H1 (cell line): ENCODE results near the gene SETX. TPM values are rescaled to one million over a fixed set of nuclear protein-coding genes. Genes with fewer than 3 reads are reported as not detected.
"Not testable (repeated sequence)": the region's sequence is repeated elsewhere in the genome, so short reads cannot be mapped to it uniquely, and the experiment has no call there.

Experiments used
- CTCF ChIA-PET: fragments of 300-600 bp; sonication (Branson Sonifier 250); formaldehyde crosslinking; loops from one replicate; lab custom pipeline; 2021; ENCODE audit not compliant: partially characterized antibody; lab: Charles Lee
- POLR2A ChIA-PET: fragments of 300-600 bp; sonication (Branson Sonifier 250); formaldehyde crosslinking; loops from one replicate; lab custom pipeline; 2021; ENCODE audit warnings: inconsistent platforms; ENCODE audit not compliant: partially characterized antibody; lab: Charles Lee
- DNase-seq, 2 experiments: peaks; one replicate each; pipeline versions ENCODE4 v3.0.0 to v3.0.0-alpha.2; 2010 to 2022; ENCODE audit warnings: low spot score in 2 of 2, low read depth in 1 of 2, mixed read lengths in 1 of 2
- FAIRE-seq: peaks from 2 replicates; lab custom pipeline; 2011; peaks lifted over from hg19 to GRCh38; lab: Jason Lieb, UNC
- H2AFZ ChIP-seq: 2 replicates; pipeline ENCODE4 v1.8.1; 2012; ENCODE audit warnings: low read length, inconsistent platforms
- H2AK5ac ChIP-seq: 2 replicates; pipeline ENCODE4 v1.6.1; 2013; ENCODE audit warnings: low read depth, low read length
- H2BK120ac ChIP-seq: replicated peaks from 2 replicates; pipeline ENCODE3; 2013; ENCODE audit warnings: low read depth, low read length, inconsistent platforms
- H2BK12ac ChIP-seq: 2 replicates; pipeline ENCODE4 v1.6.1; 2013; ENCODE audit warnings: low read depth, low read length
- H2BK15ac ChIP-seq: 2 replicates; pipeline ENCODE4 v1.6.1; 2013; ENCODE audit warnings: low read length
- H2BK20ac ChIP-seq: 2 replicates; pipeline ENCODE4 v1.6.1; 2013; ENCODE audit warnings: low read length
- H2BK5ac ChIP-seq: 2 replicates; pipeline ENCODE4 v1.6.1; 2013; ENCODE audit warnings: low read depth, low read length
- H3K14ac ChIP-seq: 2 replicates; pipeline ENCODE4 v1.6.1; 2013; ENCODE audit warnings: inconsistent platforms; ENCODE audit not compliant: insufficient read length
- H3K18ac ChIP-seq: 2 replicates; pipeline ENCODE4 v1.6.1; 2013; ENCODE audit warnings: low read length; ENCODE audit errors: extremely low read depth
- H3K23ac ChIP-seq: 2 replicates; pipeline ENCODE4 v1.6.1; 2013; ENCODE audit warnings: inconsistent platforms; ENCODE audit not compliant: insufficient read length
- H3K23me2 ChIP-seq: 2 replicates; pipeline ENCODE4 v1.6.1; 2013; ENCODE audit warnings: low read depth, low read length
- H3K27ac ChIP-seq: 2 replicates; pipeline ENCODE4 v1.6.1; 2011; ENCODE audit warnings: low read depth, low read length, inconsistent platforms
- H3K27me3 ChIP-seq, 4 experiments: replicated peaks in 1 of 4; 1 replicate in 1 of 4; 2 replicates in 3 of 4; pipeline versions ENCODE4 v1.6.1 to v1.8.1; 2011 to 2013; ENCODE audit warnings: low read length in 3 of 4, mild to moderate bottlenecking in 3 of 4, inconsistent platforms in 2 of 4, mixed read lengths in 2 of 4, moderate library complexity in 1 of 4; ENCODE audit not compliant: control insufficient read depth in 3 of 4, insufficient read depth in 3 of 4; ENCODE audit errors: extremely low read depth in 1 of 4
- H3K36me3 ChIP-seq, 4 experiments: 2 replicates each; pipeline versions ENCODE4 v1.6.1 to v1.8.1; 2011 to 2013; ENCODE audit warnings: mild to moderate bottlenecking in 4 of 4, low read length in 3 of 4, moderate library complexity in 2 of 4, control low read depth in 1 of 4, inconsistent platforms in 1 of 4; ENCODE audit not compliant: insufficient read depth in 4 of 4, control insufficient read depth in 2 of 4
- H3K4ac ChIP-seq: replicated peaks from 2 replicates; pipeline ENCODE3; 2013; ENCODE audit warnings: low read length, low read depth, mixed read lengths, inconsistent platforms; ENCODE audit not compliant: insufficient read length
- H3K4me1 ChIP-seq, 4 experiments: replicated peaks in 1 of 4; 1 replicate in 1 of 4; 2 replicates in 3 of 4; pipeline versions ENCODE4 v1.6.1 to v1.8.1; 2011 to 2013; ENCODE audit warnings: low read length in 3 of 4, inconsistent platforms in 2 of 4, mixed read lengths in 1 of 4; ENCODE audit not compliant: insufficient read depth in 4 of 4, control insufficient read depth in 3 of 4
- H3K4me2 ChIP-seq, 2 experiments: 2 replicates each; pipeline versions ENCODE4 v1.6.1 to v1.8.1; 2011 to 2013; ENCODE audit warnings: low read depth in 2 of 2, low read length in 2 of 2, control low read depth in 1 of 2, inconsistent platforms in 1 of 2, mild to moderate bottlenecking in 1 of 2; ENCODE audit not compliant: insufficient read depth in 1 of 2
- H3K4me3 ChIP-seq, 4 experiments: fragments of 200-600, 300-600 bp in 1 of 4; sonication (generic), shearing (Covaris generic), sonication (Bioruptor Twin) in 1 of 4; 2 replicates each; pipeline versions ENCODE4 v1.5.1 to v1.8.1; 2011 to 2016; ENCODE audit warnings: low read length in 4 of 4, low read depth in 3 of 4, control low read depth in 2 of 4, inconsistent platforms in 2 of 4, mild to moderate bottlenecking in 2 of 4, mixed read lengths in 1 of 4, moderate library complexity in 1 of 4; ENCODE audit not compliant: insufficient read depth in 2 of 4; ENCODE audit errors: extremely low read depth in 1 of 4
- H3K56ac ChIP-seq: replicated peaks from 2 replicates; pipeline ENCODE3; 2013; ENCODE audit warnings: low read depth, mild to moderate bottlenecking, mixed read lengths, low read length, inconsistent platforms; ENCODE audit not compliant: insufficient read length
- H3K79me1 ChIP-seq: 2 replicates; pipeline ENCODE4 v1.6.1; 2013; ENCODE audit warnings: low read depth, low read length, control low read depth
- H3K79me2 ChIP-seq, 2 experiments: 2 replicates each; pipeline versions ENCODE4 v1.6.1 to v1.8.1; 2012 to 2013; ENCODE audit warnings: low read length in 2 of 2, mild to moderate bottlenecking in 2 of 2, inconsistent platforms in 1 of 2; ENCODE audit not compliant: insufficient read depth in 2 of 2, control insufficient read depth in 1 of 2
- H3K9ac ChIP-seq, 4 experiments: replicated peaks in 1 of 4; 1 replicate in 1 of 4; 2 replicates in 3 of 4; pipeline versions ENCODE4 v1.6.1 to v1.8.1; 2011 to 2013; ENCODE audit warnings: low read depth in 3 of 4, low read length in 3 of 4, control low read depth in 2 of 4, mild to moderate bottlenecking in 2 of 4, moderate library complexity in 2 of 4, inconsistent platforms in 1 of 4; ENCODE audit errors: extremely low read depth in 1 of 4
- H3K9me3 ChIP-seq, 2 experiments: 2 replicates each; pipeline versions ENCODE4 v1.6.1 to v1.8.1; 2012 to 2013; ENCODE audit warnings: mild to moderate bottlenecking in 2 of 2, moderate library complexity in 2 of 2, control low read depth in 1 of 2, inconsistent platforms in 1 of 2, low read depth in 1 of 2, low read length in 1 of 2, mixed read lengths in 1 of 2; ENCODE audit not compliant: insufficient read depth in 2 of 2
- H4K20me1 ChIP-seq, 2 experiments: replicated peaks in 1 of 2; 2 replicates each; pipeline versions ENCODE3 to v1.8.1; 2011 to 2013; ENCODE audit warnings: inconsistent platforms in 2 of 2, low read length in 2 of 2, mild to moderate bottlenecking in 1 of 2; ENCODE audit not compliant: insufficient read depth in 2 of 2, control insufficient read depth in 1 of 2
- H4K5ac ChIP-seq: 2 replicates; pipeline ENCODE4 v1.6.1; 2013; ENCODE audit warnings: low read length, low read depth, mixed read lengths, inconsistent platforms; ENCODE audit not compliant: insufficient read length
- H4K8ac ChIP-seq: 2 replicates; pipeline ENCODE4 v1.8.0; 2013; ENCODE audit warnings: mild to moderate bottlenecking, moderate library complexity, low read length, inconsistent platforms; ENCODE audit not compliant: insufficient read depth; ENCODE audit errors: extremely low read depth
- H4K91ac ChIP-seq: replicated peaks from 2 replicates; pipeline ENCODE3; 2013; ENCODE audit warnings: low read length, mixed read lengths, inconsistent platforms; ENCODE audit not compliant: insufficient read length
- POLR2AphosphoS5 ChIP-seq: IDR thresholded peaks from 2 replicates; pipeline ENCODE4 v1.6.1; 2011; ENCODE audit warnings: low read depth, low read length
- WGBS, 2 experiments: shearing (Covaris generic) in 1 of 2; methylation state at CpG; one replicate each; pipeline versions ENCODE4 v1.1.6 to v1.1.7; 2013 to 2015; ENCODE audit warnings: low lambda C conversion rate in 2 of 2, mixed read lengths in 2 of 2, inconsistent platforms in 1 of 2, low coverage in 1 of 2, missing lambda C conversion rate in 1 of 2; ENCODE audit not compliant: insufficient replicate concordance in 2 of 2, insufficient coverage in 1 of 2, insufficient read length in 1 of 2; ENCODE audit errors: extremely low coverage in 1 of 2, missing lambda C conversion rate in 1 of 2; 5-methylcytosine and 5-hydroxymethylcytosine counted together
- polyA plus RNA-seq, 7 experiments: library from polyadenylated mRNA; depleted of rRNA in 3 of 7; stranded (reverse) in 5 of 7; unstranded in 2 of 7; fragments of >200 nt in 5 of 7; fragments of 200-250 nt in 2 of 7; gene quantifications; 1 replicate in 5 of 7; 2 replicates in 1 of 7; 4 replicates in 1 of 7; pipeline versions ENCODE4 v1.2.1 to v1.2.3, GENCODE V29; 2011 to 2013; ENCODE audit warnings: missing spikeins in 2 of 7, mixed read lengths in 2 of 7
- total RNA-seq: library from RNA; stranded (reverse); fragmentation: NEBNext Ultra II Directional; extraction: Animal tissue kit (Norgen Biotek cat#: 25700); gene quantifications from 2 replicates; pipeline ENCODE4 v1.2.1, GENCODE V29; 2021

Gene SETX
- total and polyA plus RNA-seq, 2 of the 8 experiments (the other 6 are each of a cell fraction or from before 2014, with no cell fraction given), result 15.1 to 37.9 TPM

GRCh38 chr9:132378416-132378815 is 23.6 kb upstream of the SETX start:
- H2AFZ ChIP-seq, H3K4me1 ChIP-seq, H3K4me2 ChIP-seq, H3K4ac ChIP-seq, H2BK20ac ChIP-seq, H3K9ac ChIP-seq, FAIRE-seq, H2BK120ac ChIP-seq, POLR2A ChIA-PET, H3K79me2 ChIP-seq, H3K56ac ChIP-seq, H3K18ac ChIP-seq, H4K5ac ChIP-seq, CTCF ChIA-PET, DNase-seq, H4K8ac ChIP-seq, H3K27me3 ChIP-seq, H3K14ac ChIP-seq, H4K20me1 ChIP-seq, H4K91ac ChIP-seq, H3K23me2 ChIP-seq, H2BK15ac ChIP-seq, H2BK5ac ChIP-seq, H3K23ac ChIP-seq, H3K79me1 ChIP-seq, H3K4me3 ChIP-seq, H3K27ac ChIP-seq, H2AK5ac ChIP-seq: not testable (repeated sequence)
- peak overlapping the region; percentile 55; the same call in 1 of the 2 replicates for H2BK12ac ChIP-seq
- peaks cover 13 to 17% of the 10 kb centered on the region in 2 experiments; a peak in 3 of 4 replicates for H3K9me3 ChIP-seq
- WGBS, 2 experiments, result 98% methylated on average over 3 of the region's 3 CpGs; no CpG with 5 or more reads in 1 of the 2 experiments
- H3K36me3 ChIP-seq, result peaks cover 18 to 63% (median 36%) of the 10 kb centered on the region in 4 experiments
- peak; percentile 52; the same call in 1 of the 2 replicates for TF ChIP-seq POLR2AphosphoS5

DNA sequence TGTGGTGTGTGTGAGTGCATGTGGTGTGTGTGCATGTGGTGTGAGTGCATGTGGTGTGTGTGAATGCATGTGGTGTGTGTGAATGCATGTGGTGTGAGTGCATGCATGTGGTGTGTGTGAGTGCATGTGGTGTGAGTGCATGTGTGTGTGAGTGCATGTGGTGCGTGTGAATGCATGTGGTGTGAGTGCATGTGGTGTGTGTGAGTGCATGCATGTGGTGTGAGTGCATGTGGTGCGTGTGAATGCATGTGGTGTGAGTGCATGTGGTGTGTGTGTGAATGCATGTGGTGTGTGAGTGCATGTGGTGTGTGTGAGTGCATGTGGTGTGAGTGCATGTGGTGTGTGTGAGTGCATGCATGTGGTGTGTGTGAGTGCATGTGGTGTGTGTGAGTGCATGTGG is 23.0 kb upstream of the SETX start:
- H3K27me3 ChIP-seq, H3K14ac ChIP-seq, H2AK5ac ChIP-seq, H2BK5ac ChIP-seq, POLR2A ChIA-PET, FAIRE-seq, H3K4me1 ChIP-seq, CTCF ChIA-PET, DNase-seq, H4K20me1 ChIP-seq, H2BK20ac ChIP-seq, H3K4me3 ChIP-seq, H3K23me2 ChIP-seq, H3K18ac ChIP-seq, H2AFZ ChIP-seq, H2BK120ac ChIP-seq, H3K79me1 ChIP-seq, H3K56ac ChIP-seq, H4K8ac ChIP-seq, H3K79me2 ChIP-seq, H3K9ac ChIP-seq, H3K4ac ChIP-seq, H3K4me2 ChIP-seq, H3K27ac ChIP-seq, H3K23ac ChIP-seq, H2BK15ac ChIP-seq, H4K5ac ChIP-seq, H4K91ac ChIP-seq: not testable (repeated sequence)
- 90% methylated on average over 2 of the region's 2 CpGs; no CpG with 5 or more reads in 1 of the 2 experiments for whole genome bisulfite sequencing, 2 experiments
- H3K9me3 ChIP-seq, result peaks cover 13 to 17% of the 10 kb centered on the region in 2 experiments; a peak in 3 of 4 replicates
- H3K36me3 ChIP-seq, result peaks cover 18 to 59% (median 35%) of the 10 kb centered on the region in 4 experiments
- peak overlapping the region; percentile 55; the same call in 1 of the 2 replicates for H2BK12ac ChIP-seq
